Middle frontal gyrus (tissue), 1 donor: ENCODE data around the gene HOXA9.

Experiments used
- DNase-seq: peaks from one replicate; pipeline ENCODE4 v3.0.0-alpha.2; 2015; ENCODE audit warnings: low spot score; ENCODE audit errors: extremely low spot score

The HOXA9 gene

DNA sequence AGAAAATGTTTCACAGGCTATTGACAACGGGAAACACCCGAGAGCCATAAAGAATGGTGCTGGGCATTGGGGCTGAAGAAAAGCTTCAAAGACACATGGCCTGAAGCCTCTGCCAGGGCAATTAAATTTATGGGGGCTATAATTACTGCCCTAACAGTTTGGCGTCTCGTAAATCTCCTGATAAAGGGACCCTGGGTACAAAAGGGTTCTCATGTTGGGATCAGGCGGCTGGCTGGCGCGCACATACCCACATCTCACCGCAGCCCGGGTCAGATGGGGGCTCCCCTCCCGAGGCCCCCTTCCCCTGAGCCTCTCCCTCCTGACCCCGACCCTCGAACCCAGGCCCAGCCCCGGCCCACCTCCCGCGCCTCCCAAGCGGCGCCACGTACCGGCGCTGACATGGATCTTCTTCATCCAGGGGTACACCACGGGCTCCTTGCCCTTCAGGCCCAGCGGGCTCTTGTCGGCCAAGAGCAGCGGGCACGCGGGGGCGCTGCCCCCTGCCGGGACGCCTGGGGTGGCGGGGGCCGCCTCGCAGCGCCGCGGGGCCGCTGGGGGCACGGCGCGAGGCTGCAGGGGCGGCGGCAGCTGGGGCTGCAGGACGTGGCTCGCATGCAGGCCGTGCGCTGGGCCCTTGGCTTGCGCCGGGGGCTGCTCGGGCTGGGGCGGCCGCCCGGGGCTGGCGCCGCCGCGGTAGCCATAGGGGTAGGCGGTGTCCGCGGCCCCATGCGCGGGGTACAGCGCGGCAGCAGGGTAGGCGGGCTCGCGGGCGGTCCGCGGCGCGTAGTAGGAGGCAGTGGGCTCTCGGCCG is 35.4 kb downstream of the HOXA9 start:
- DNase-seq: no peak

GRCh38 chr7:27128776-27129728 is 36.3 kb downstream of the HOXA9 start:
- DNase-seq: no peak

GRCh38 chr7:27128034-27128433 is 37.3 kb downstream of the HOXA9 start:
- no peak for DNase-seq

DNA sequence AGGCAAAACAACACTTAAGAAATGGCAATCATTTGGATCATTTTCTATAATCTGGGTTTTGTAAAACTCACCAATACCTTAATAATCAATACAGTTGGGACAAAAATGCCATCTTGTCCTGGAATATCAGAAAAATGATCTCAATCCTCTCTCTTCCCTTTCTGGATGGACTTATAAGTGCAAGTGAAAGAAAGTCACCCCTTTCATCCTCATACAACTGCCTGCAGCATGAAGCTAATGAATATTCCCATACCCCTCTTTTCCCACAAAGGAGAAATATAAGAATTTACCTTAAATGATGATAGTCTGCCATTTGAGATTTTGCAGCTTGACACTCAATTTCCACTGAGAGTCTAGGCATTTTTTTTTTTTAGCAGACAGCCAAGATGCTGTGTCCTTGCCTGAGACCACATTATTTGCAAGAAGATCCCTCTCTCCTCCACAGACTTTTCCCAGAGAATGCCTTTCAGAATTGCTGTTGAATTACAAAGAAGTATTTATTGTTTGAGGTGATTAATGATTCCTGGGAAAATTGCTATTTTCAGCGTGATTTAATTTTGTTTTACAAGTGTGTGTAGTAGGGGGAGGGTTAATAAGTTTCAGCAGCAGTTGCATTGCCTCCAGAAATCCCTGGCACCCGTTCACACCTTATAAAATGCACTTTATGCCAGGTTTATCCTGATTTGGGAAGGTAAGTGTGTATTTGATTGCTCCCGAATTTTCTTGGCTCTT is 38.6 kb downstream of the HOXA9 start:
- DNase-seq: no peak

GRCh38 chr7:27125986-27126394 is 39.3 kb downstream of the HOXA9 start:
- no peak for DNase-seq

DNA sequence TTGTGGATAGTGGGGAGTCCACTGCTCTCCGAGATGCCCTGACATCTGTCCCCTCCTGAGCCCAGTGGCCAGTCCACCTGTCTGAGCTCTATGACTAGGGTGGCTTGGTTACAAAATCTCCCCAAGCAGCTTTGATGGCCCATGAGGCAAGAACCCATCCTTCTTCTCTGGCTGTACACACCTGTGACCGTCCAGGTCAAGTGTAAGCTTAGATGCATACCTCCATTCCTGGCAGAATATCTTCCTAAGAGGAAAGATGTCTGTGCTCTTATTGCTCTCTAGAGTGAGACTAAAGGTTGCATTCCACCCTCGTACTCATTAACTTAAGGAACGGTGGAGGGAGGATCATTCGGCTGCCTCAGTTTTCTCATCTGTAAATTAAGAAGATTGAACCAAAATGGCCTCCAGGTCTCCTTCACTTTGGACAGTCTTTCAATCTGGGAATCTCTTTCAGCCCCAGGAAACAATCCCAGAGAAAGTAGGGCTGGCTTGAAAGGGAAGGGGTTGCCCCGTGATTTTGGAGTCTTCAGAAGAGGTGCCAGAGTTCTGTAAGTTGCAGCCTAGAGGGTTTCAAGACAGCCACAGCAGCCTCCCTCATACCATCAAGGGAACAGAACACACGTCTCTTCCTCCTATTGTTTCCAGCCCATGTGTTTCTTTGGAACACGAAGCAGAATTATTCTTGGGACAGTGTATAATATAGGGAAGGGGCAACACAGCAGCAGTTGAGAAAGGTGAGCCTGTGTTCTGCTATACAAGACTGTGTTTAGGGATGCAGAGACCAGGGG is 40.2 kb downstream of the HOXA9 start:
- DNase-seq: no peak

- DNase-seq: no peak
These were observed 41.0 kb downstream of the HOXA9 start for GRCh38 chr7:27124096-27124901.

DNA sequence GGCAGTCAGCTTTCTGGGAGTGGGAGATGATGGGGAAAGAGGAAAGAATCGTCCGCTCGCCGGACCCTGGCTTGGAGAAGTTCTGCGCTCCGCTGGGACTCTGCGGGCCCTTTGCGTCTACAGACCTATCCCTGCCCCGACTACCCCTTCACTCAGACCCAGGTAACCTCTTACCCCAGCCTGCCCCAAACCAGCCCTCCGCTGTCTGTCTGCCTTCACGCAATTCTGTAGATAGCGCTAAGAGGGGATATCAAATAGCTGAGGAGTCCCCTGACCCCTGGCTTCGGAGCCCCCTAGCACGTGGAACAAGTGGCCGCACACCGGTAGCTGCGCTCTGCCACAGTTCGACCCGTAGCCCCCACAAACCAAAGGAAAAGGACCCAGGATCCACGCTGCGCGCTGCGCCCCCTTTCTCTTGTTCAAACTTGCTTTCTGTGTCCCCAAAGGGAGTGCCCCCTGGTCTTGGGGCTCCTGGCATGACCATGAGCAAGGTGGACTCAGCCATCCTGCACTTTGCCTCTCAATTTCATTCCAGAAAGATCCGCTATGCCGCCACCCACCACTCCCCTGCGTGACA is 41.8 kb downstream of the HOXA9 start:
- no peak for DNase-seq

DNA sequence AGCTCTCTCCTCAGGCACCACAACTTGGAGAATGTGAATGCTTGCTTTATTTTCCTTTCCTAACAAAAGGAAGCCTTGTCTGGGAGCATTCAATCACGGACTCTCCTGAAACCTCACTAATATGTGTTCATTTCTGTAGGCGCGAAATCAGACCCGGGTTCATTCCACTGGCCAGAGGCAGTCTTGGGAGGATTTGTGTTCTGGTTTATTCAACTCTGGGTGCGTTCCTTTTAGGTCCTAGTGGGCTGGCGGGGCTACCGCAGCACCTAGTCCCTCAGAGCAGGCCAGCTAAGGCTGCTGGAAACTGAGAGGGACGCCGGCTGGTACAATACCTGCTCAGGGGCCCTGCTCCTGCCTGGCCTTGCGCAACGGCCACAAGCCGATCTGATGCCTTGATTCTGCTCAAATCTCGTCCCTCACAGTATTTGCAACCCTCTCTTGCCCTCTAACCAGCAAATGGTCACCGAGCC is 42.3 kb downstream of the HOXA9 start:
- DNase-seq: no peak

DNA sequence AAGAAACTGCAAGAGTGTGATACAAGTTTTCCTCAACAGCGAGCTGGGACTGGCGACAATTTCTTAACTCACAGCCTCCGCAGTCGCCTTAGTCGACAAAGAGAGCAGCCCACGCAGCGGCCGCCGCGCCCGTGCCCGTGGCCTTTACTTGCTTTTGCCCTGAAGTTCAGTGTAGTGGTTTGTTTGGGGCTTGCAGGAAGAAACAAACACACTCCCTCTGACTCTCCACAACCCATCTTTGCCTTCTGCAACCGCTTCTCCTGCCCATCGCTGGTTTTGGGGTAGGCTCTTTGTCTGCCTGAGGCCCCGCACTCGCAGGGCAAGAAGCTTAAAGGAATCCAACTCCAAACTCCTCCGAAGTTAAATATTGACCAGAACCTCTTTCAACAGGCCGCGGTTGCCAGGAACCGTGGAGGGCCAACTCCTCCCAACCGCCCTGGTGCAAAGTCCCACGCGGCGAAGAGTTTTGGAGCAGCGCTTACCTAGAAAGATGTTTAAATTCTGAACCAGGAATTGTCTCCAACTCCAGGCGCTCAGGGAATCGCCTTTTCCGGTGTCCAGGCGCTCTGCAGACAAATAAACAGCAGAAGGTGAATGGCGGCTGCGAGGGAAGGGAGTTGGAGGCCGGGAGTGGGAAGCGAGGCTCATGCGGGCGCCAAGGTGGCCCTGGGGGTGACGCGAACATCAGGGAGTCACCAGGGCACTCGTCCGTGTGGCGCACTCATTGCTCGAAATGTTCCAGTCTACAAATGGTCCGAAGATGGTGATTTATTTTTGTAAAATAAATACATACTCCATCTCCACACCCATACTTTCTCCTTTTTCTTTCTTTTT is 43.0 kb downstream of the HOXA9 start:
- no peak for DNase-seq

- no peak for DNase-seq
These were observed 43.7 kb downstream of the HOXA9 start for GRCh38 chr7:27121684-27122076.

DNA sequence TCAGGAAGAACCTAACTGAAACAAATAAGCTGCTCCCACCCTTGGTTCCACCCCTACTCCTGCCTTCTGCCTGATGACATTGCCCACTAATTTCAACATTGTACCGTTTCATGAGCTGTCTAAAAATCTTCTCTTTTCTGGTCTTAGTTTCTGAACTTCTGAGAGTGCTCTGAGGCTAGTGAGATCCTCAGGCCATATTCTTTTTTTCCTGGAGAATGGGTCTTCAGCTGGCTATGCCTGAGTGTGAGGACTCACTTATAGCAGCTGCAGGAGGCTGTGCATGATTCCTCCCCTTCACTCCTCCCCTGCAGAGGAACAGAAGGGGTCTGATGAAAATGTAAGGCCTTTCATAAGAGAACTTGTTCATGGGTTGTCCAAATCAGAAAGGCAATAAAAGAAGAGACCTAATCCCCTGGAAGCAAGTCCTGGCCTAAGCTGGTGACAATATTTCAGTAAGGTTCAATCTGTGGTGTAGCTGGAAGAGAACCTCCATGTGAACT is 45.9 kb downstream of the HOXA9 start:
- DNase-seq: no peak

- DNase-seq: no peak
These were observed 46.8 kb downstream of the HOXA9 start for GRCh38 chr7:27118580-27118979.

GRCh38 chr7:27117887-27118491 is 47.3 kb downstream of the HOXA9 start:
- no peak for DNase-seq

GRCh38 chr7:27116962-27117886 is 48.1 kb downstream of the HOXA9 start:
- DNase-seq: no peak

GRCh38 chr7:27116031-27116961 is 49.0 kb downstream of the HOXA9 start:
- DNase-seq: no peak
